ENCODE data around the gene ZFAND6. TPM values are rescaled to one million over a fixed set of nuclear protein-coding genes. Genes with fewer than 3 reads are reported as not detected.
"Not testable (repeated sequence)": the region's sequence is repeated elsewhere in the genome, so short reads cannot be mapped to it uniquely, and the experiment has no call there.

ZFAND6 gene
- total and polyA plus RNA-seq, 7 experiments from 2014 or later: 51.0 to 113 (median 79.8) TPM

DNA sequence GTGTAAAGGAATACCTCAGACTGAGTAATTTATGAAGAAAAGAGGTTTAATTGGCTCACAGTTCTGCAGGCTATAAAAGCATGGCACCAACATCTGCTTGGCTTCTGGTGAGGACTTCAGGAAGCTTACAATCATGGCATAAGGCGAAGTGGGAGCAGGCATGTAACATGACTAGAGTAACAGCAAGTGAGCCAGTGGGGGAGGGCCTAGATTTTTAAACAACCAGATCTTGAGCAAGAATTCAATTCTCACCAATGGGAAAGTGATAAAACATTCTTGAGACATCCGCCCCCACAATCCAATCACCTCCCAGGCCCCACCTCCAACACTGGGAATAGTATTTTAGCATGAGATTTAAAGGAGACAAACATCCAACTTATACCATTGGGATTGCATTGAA, 44.3 kb upstream of the ZFAND6 start:
- Histone ChIP-seq H3K4me3 (ENCODE audit: low read length) (no peak overlapping the region), H3K4me1 (ENCODE audit: control insufficient read depth in 2 of 2, insufficient read depth in 2 of 2, low read length in 2 of 2) (no peaks in the 10 kb centered on the region), H3K27me3 (ENCODE audit: control insufficient read depth in 2 of 2, insufficient read depth in 2 of 2, low read length in 2 of 2) (no peaks in the 10 kb centered on the region), H3K36me3 (ENCODE audit: control insufficient read depth in 2 of 3, insufficient read depth in 3 of 3, low read length in 3 of 3) (no peaks in the 10 kb centered on the region), H3K9me3 (ENCODE audit: control insufficient read depth in 2 of 3, low read length in 3 of 3) (no peaks in the 10 kb centered on the region), H3K27ac (ENCODE audit: low read depth, low read length) (no peak overlapping the region)
- Mint-ChIP-seq H3K9me3 (peaks cover 0 to 4% (median 0%) of the 10 kb centered on the region in 11 donors), H3K4me3 (no peak overlapping the region), H3K36me3 (no peaks in the 10 kb centered on the region), H3K27me3 (peaks cover 0 to 3% (median 0%) of the 10 kb centered on the region in 5 donors), H3K4me1 (peaks cover 0 to 2% (median 0%) of the 10 kb centered on the region in 7 donors), H3K27ac (no peak overlapping the region)
- ATAC-seq: no peak
- ChIA-PET POLR2A (no interaction called here), CTCF (no interaction called here)
- DNase-seq: no peak
- intact Hi-C loops (cut with micrococcal nuclease): no loop called here

GRCh38 chr15:80016506-80016905, 43.0 kb upstream of the ZFAND6 start:
- DNase-seq; H3K4me3 ChIP-seq (ENCODE audit: low read length); H3K36me3 ChIP-seq (ENCODE audit: control insufficient read depth in 2 of 3, insufficient read depth in 3 of 3, low read length in 3 of 3); H3K27me3 Mint-ChIP-seq; H3K4me3 Mint-ChIP-seq; H3K4me1 Mint-ChIP-seq; intact Hi-C loops (cut with micrococcal nuclease); H3K9me3 ChIP-seq (ENCODE audit: control insufficient read depth in 2 of 3, low read length in 3 of 3); H3K4me1 ChIP-seq (ENCODE audit: control insufficient read depth in 2 of 2, insufficient read depth in 2 of 2, low read length in 2 of 2); CTCF ChIA-PET; H3K36me3 Mint-ChIP-seq; H3K27ac Mint-ChIP-seq; ATAC-seq; H3K27me3 ChIP-seq (ENCODE audit: control insufficient read depth in 2 of 2, insufficient read depth in 2 of 2, low read length in 2 of 2); H3K27ac ChIP-seq (ENCODE audit: low read depth, low read length); POLR2A ChIA-PET; H3K9me3 Mint-ChIP-seq: not testable (repeated sequence)

DNA sequence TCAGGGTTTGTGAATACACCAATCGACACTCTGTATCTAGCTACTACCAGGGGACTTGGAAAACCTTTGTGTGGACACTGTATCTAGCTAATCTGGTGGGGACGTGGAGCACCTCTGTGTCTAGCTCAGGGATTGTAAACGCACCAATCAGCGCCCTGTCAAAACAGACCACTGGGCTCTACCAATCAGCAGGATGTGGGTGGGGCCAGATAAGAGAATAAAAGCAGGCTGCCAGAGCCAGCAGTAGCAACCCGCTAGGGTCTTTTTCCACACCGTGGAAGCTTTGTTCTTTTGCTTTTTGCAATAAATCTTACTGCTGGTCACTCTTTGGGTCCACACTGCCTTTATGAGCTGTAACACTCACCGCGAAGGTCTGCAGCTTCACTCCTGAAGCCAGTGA, 42.3 kb upstream of the ZFAND6 start:
- H3K4me3 ChIP-seq (ENCODE audit: low read length); H3K4me1 ChIP-seq (ENCODE audit: control insufficient read depth in 2 of 2, insufficient read depth in 2 of 2, low read length in 2 of 2); H3K36me3 Mint-ChIP-seq; intact Hi-C loops (cut with micrococcal nuclease); H3K27ac Mint-ChIP-seq; ATAC-seq; H3K9me3 ChIP-seq (ENCODE audit: control insufficient read depth in 2 of 3, low read length in 3 of 3); H3K27me3 ChIP-seq (ENCODE audit: control insufficient read depth in 2 of 2, insufficient read depth in 2 of 2, low read length in 2 of 2); DNase-seq; POLR2A ChIA-PET; H3K4me1 Mint-ChIP-seq; CTCF ChIA-PET; H3K9me3 Mint-ChIP-seq; H3K36me3 ChIP-seq (ENCODE audit: control insufficient read depth in 2 of 3, insufficient read depth in 3 of 3, low read length in 3 of 3); H3K27me3 Mint-ChIP-seq; H3K27ac ChIP-seq (ENCODE audit: low read depth, low read length): not testable (repeated sequence)
- peak overlapping the region in 1 of 10 donors; percentile 69 for H3K4me3 Mint-ChIP-seq

- Histone ChIP-seq H3K36me3 (ENCODE audit: control insufficient read depth in 2 of 3, insufficient read depth in 3 of 3, low read length in 3 of 3) (no peaks in the 10 kb centered on the region), H3K27ac (ENCODE audit: low read depth, low read length) (no peak overlapping the region), H3K4me1 (ENCODE audit: control insufficient read depth in 2 of 2, insufficient read depth in 2 of 2, low read length in 2 of 2) (no peaks in the 10 kb centered on the region), H3K4me3 (ENCODE audit: low read length) (no peak overlapping the region), H3K27me3 (ENCODE audit: control insufficient read depth in 2 of 2, insufficient read depth in 2 of 2, low read length in 2 of 2) (peaks cover 0 to 3% of the 10 kb centered on the region in 2 donors), H3K9me3 (ENCODE audit: control insufficient read depth in 2 of 3, low read length in 3 of 3) (peaks cover 0 to 4% (median 0%) of the 10 kb centered on the region in 3 experiments)
- ATAC-seq (no peak), DNase-seq (no peak)
- Mint-ChIP-seq H3K27ac (no peak overlapping the region), H3K4me3 (no peak overlapping the region), H3K4me1 (peaks cover 0 to 9% (median 0%) of the 10 kb centered on the region in 7 donors), H3K36me3 (peaks cover 0 to 7% (median 3%) of the 10 kb centered on the region in 5 donors), H3K9me3 (peaks cover 0 to 8% (median 0%) of the 10 kb centered on the region in 11 donors), H3K27me3 (peaks cover 0 to 10% (median 0%) of the 10 kb centered on the region in 5 donors)
- CTCF ChIA-PET: no interaction called here
- intact Hi-C loops (cut with micrococcal nuclease): no loop called here
- POLR2A ChIA-PET: no interaction called here
Observed at GRCh38 chr15:80019168-80019745, 40.2 kb upstream of the ZFAND6 start.

- H3K27ac Mint-ChIP-seq; CTCF ChIA-PET; H3K36me3 Mint-ChIP-seq; intact Hi-C loops (cut with micrococcal nuclease); ATAC-seq; H3K4me3 ChIP-seq (ENCODE audit: low read length); H3K4me3 Mint-ChIP-seq; DNase-seq; H3K4me1 ChIP-seq (ENCODE audit: control insufficient read depth in 2 of 2, insufficient read depth in 2 of 2, low read length in 2 of 2); H3K27me3 ChIP-seq (ENCODE audit: control insufficient read depth in 2 of 2, insufficient read depth in 2 of 2, low read length in 2 of 2); H3K4me1 Mint-ChIP-seq; H3K9me3 Mint-ChIP-seq; H3K36me3 ChIP-seq (ENCODE audit: control insufficient read depth in 2 of 3, insufficient read depth in 3 of 3, low read length in 3 of 3); POLR2A ChIA-PET; H3K27ac ChIP-seq (ENCODE audit: low read depth, low read length); H3K27me3 Mint-ChIP-seq; H3K9me3 ChIP-seq (ENCODE audit: control insufficient read depth in 2 of 3, low read length in 3 of 3): not testable (repeated sequence)
Observed at GRCh38 chr15:80020149-80020548, 39.3 kb upstream of the ZFAND6 start.

- intact Hi-C loops (cut with micrococcal nuclease): no loop called here
- peaks cover 0 to 4% (median 0%) of the 10 kb centered on the region in 3 experiments for H3K9me3 ChIP-seq (ENCODE audit: control insufficient read depth in 2 of 3, low read length in 3 of 3)
- H3K27me3 ChIP-seq (ENCODE audit: control insufficient read depth in 2 of 2, insufficient read depth in 2 of 2, low read length in 2 of 2): peaks cover 0 to 3% of the 10 kb centered on the region in 2 donors
- no peaks in the 10 kb centered on the region for H3K36me3 ChIP-seq (ENCODE audit: control insufficient read depth in 2 of 3, insufficient read depth in 3 of 3, low read length in 3 of 3)
- Mint-ChIP-seq H3K36me3 (peaks cover 0 to 7% (median 3%) of the 10 kb centered on the region in 5 donors), H3K27ac (no peak overlapping the region), H3K27me3 (peaks cover 0 to 10% (median 0%) of the 10 kb centered on the region in 5 donors), H3K4me3 (no peak overlapping the region), H3K4me1 (peaks cover 0 to 10% (median 0%) of the 10 kb centered on the region in 7 donors), H3K9me3 (peaks cover 0 to 6% (median 0%) of the 10 kb centered on the region in 11 donors)
- ChIA-PET CTCF (no interaction called here), POLR2A (no interaction called here)
- no peaks in the 10 kb centered on the region for H3K4me1 ChIP-seq (ENCODE audit: control insufficient read depth in 2 of 2, insufficient read depth in 2 of 2, low read length in 2 of 2)
- DNase-seq (no peak), ATAC-seq (no peak)
- H3K27ac ChIP-seq (ENCODE audit: low read depth, low read length): no peak overlapping the region
- no peak overlapping the region for H3K4me3 ChIP-seq (ENCODE audit: low read length)
Observed at GRCh38 chr15:80020731-80021130, 38.7 kb upstream of the ZFAND6 start.

DNA sequence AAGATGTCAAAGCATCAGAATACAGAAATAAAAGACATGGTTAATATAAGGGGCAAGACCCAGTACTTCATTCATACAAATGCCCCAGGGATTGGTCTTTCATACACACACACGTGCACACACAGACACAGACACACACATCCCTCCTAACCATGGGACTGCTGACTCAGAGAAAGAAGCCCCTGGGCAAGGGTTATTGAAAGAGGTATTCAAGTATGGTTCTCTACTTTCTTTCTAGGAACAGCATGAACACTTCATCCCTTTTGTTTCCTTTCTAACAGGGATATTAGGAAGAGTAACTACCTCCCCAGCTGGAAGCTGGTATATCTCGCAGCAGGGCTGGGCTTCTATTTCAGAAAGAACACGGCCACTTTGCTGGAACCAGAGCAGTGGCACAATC, 33.2 kb upstream of the ZFAND6 start:
- peaks cover 0 to 8% (median 0%) of the 10 kb centered on the region in 11 donors for H3K9me3 Mint-ChIP-seq
- H3K27ac ChIP-seq (ENCODE audit: low read depth, low read length): no peak overlapping the region
- H3K27ac Mint-ChIP-seq: peak overlapping the region in 2 of 9 donors; percentile 6 to 19
- peak overlapping the region in 1 of 10 donors; percentile 7 for H3K4me3 Mint-ChIP-seq
- intact Hi-C loops (cut with micrococcal nuclease): no loop called here
- no peak overlapping the region for H3K4me3 ChIP-seq (ENCODE audit: low read length)
- ChIA-PET POLR2A (no interaction called here), CTCF (no interaction called here)
- H3K27me3 ChIP-seq (ENCODE audit: control insufficient read depth in 2 of 2, insufficient read depth in 2 of 2, low read length in 2 of 2): peaks cover 0 to 3% of the 10 kb centered on the region in 2 donors
- peaks cover 0 to 4% (median 0%) of the 10 kb centered on the region in 3 experiments for H3K9me3 ChIP-seq (ENCODE audit: control insufficient read depth in 2 of 3, low read length in 3 of 3)
- no peak for DNase-seq
- peaks cover 8 to 27% (median 12%) of the 10 kb centered on the region in 7 donors for H3K4me1 Mint-ChIP-seq
- H3K4me1 ChIP-seq (ENCODE audit: control insufficient read depth in 2 of 2, insufficient read depth in 2 of 2, low read length in 2 of 2): no peaks in the 10 kb centered on the region
- peaks cover 0 to 10% (median 7%) of the 10 kb centered on the region in 5 donors for H3K36me3 Mint-ChIP-seq
- no peak for ATAC-seq
- H3K27me3 Mint-ChIP-seq: no peaks in the 10 kb centered on the region
- no peaks in the 10 kb centered on the region for H3K36me3 ChIP-seq (ENCODE audit: control insufficient read depth in 2 of 3, insufficient read depth in 3 of 3, low read length in 3 of 3)

Measured in naive thymus-derived CD4-positive, alpha-beta T cell (primary cell).